GM19438 (cell line): ENCODE data around the gene ASB13.

Experiments used
- ATAC-seq: cut with Tn5 transposase; IDR thresholded peaks from one replicate; pipeline ENCODE4 v1.9.1; 2021; ENCODE audit warnings: low read depth; ENCODE audit not compliant: unreplicated experiment

Gene ASB13

GRCh38 chr10:5648494-5649457 lies 17.6 kb downstream of the ASB13 start:
- no peak for ATAC-seq

- ATAC-seq: no peak
Measured at GRCh38 chr10:5647507-5648240, 18.7 kb downstream of the ASB13 start.

GRCh38 chr10:5645944-5646617 lies 20.3 kb downstream of the ASB13 start:
- ATAC-seq: no peak

GRCh38 chr10:5645375-5645774 lies 21.0 kb downstream of the ASB13 start:
- no peak for ATAC-seq

GRCh38 chr10:5644930-5645329 lies 21.5 kb downstream of the ASB13 start:
- ATAC-seq: no peak

- ATAC-seq: no peak
Measured at GRCh38 chr10:5643346-5644067, 22.9 kb downstream of the ASB13 start.

GRCh38 chr10:5641501-5641900 lies 24.9 kb downstream of the ASB13 start:
- ATAC-seq: no peak

GRCh38 chr10:5640501-5640900 lies 25.9 kb downstream of the ASB13 start:
- no peak for ATAC-seq

- no peak for ATAC-seq
Measured at GRCh38 chr10:5640036-5640435, 26.4 kb downstream of the ASB13 start.

GRCh38 chr10:5639066-5639465 lies 27.3 kb downstream of the ASB13 start:
- no peak for ATAC-seq

GRCh38 chr10:5638494-5638893 lies 27.9 kb downstream of the ASB13 start:
- no peak for ATAC-seq

- ATAC-seq: no peak
Measured at GRCh38 chr10:5634918-5635317, 31.5 kb downstream of the ASB13 start.

GRCh38 chr10:5633166-5633749 lies 33.1 kb downstream of the ASB13 start:
- ATAC-seq: no peak

- ATAC-seq: no peak
Measured at GRCh38 chr10:5632446-5632845, 33.9 kb downstream of the ASB13 start.

GRCh38 chr10:5631936-5632335 lies 34.5 kb downstream of the ASB13 start:
- no peak for ATAC-seq

GRCh38 chr10:5630112-5630436 lies 36.3 kb downstream of the ASB13 start:
- no peak for ATAC-seq

- peak; percentile 91 for ATAC-seq
Measured at GRCh38 chr10:5629303-5630111, 36.9 kb downstream of the ASB13 start.

- no peak for ATAC-seq
Measured at GRCh38 chr10:5628451-5629302, 37.7 kb downstream of the ASB13 start.
